Measurements from ENCODE around the gene LRP1-AS.

DNA sequence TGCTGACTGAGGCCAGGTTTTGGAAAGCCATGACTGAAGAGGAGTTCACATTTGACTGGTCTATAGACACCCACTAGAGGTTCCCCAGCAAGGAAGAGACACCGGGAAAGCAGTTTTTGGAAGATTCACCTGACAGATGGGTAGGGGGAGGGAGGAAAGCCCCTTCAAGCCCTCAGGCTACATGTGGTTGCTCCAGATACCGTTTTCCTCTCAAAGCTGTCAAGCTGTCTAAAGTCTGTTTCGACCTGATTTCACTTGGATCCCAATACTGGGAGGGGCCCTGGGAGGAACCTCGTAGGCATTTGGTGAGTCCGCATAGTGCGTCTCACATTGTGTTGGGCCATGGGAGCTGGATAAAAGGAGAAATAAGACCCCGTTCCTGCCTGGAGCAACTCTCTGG, 20.9 kb downstream of the LRP1-AS start:
- no peak for TF ChIP-seq EZH2phosphoT487 (IDR thresholded peaks at IDR 0.05; ENCODE audit: low read length)
- TF ChIP-seq, protein P1, sequence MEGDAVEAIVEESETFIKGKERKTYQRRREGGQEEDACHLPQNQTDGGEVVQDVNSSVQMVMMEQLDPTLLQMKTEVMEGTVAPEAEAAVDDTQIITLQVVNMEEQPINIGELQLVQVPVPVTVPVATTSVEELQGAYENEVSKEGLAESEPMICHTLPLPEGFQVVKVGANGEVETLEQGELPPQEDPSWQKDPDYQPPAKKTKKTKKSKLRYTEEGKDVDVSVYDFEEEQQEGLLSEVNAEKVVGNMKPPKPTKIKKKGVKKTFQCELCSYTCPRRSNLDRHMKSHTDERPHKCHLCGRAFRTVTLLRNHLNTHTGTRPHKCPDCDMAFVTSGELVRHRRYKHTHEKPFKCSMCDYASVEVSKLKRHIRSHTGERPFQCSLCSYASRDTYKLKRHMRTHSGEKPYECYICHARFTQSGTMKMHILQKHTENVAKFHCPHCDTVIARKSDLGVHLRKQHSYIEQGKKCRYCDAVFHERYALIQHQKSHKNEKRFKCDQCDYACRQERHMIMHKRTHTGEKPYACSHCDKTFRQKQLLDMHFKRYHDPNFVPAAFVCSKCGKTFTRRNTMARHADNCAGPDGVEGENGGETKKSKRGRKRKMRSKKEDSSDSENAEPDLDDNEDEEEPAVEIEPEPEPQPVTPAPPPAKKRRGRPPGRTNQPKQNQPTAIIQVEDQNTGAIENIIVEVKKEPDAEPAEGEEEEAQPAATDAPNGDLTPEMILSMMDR (IDR thresholded peaks at IDR 0.05; ENCODE audit: low read length): no peak
- no peak for TF ChIP-seq EZH2 (optimal IDR thresholded peaks at IDR 0.05; ENCODE audit: low read depth, low read length)

All from MM.1S (cell line).